ENCODE data around the gene PBX1. TPM values are rescaled to one million over a fixed set of nuclear protein-coding genes. Genes with fewer than 3 reads are reported as not detected.

PBX1 gene
- total RNA-seq, 6 donors from 2014 or later, result 17.8 to 59.6 (median 38.3) TPM

Small RNA genes lying within 50 kb of the gene (small RNA-seq; reads per million reads assigned to genes)
- gene RF00017, result 0 reads per million in 4 donors
- gene RF00019, result 0 reads per million in 4 donors
- gene RNU6-171P, result 0 reads per million in 4 donors
